ENCODE measurements around the gene PLCB1.

The PLCB1 gene

GRCh38 chr20:8749101-8749500 lies 617.0 kb downstream of the PLCB1 start:
- Histone ChIP-seq H3K4me1 (ENCODE audit: control insufficient read depth, insufficient read depth, low read length) (no peaks in the 10 kb centered on the region), H3K36me3 (ENCODE audit: control insufficient read depth, insufficient read depth, low read length) (no peaks in the 10 kb centered on the region), H3K27me3 (ENCODE audit: control insufficient read depth, insufficient read depth, low read length, poor library complexity, severe bottlenecking) (no peaks in the 10 kb centered on the region), H3K4me3 (ENCODE audit: insufficient read depth, low read depth, low read length) (no peak overlapping the region), H3K9me3 (ENCODE audit: control insufficient read depth, low read length) (no peaks in the 10 kb centered on the region), H3K27ac (ENCODE audit: insufficient read depth, low read depth, low read length, poor library complexity, severe bottlenecking) (no peak overlapping the region)
- WGBS, 2 experiments: 88% methylated on average over 8 of the region's 8 CpGs

GRCh38 chr20:8749986-8750385 lies 617.9 kb downstream of the PLCB1 start:
- Histone ChIP-seq H3K27ac (ENCODE audit: insufficient read depth, low read depth, low read length, poor library complexity, severe bottlenecking) (no peak overlapping the region), H3K27me3 (ENCODE audit: control insufficient read depth, insufficient read depth, low read length, poor library complexity, severe bottlenecking) (no peaks in the 10 kb centered on the region), H3K36me3 (ENCODE audit: control insufficient read depth, insufficient read depth, low read length) (no peaks in the 10 kb centered on the region), H3K9me3 (ENCODE audit: control insufficient read depth, low read length) (no peaks in the 10 kb centered on the region), H3K4me3 (ENCODE audit: insufficient read depth, low read depth, low read length) (no peak overlapping the region), H3K4me1 (ENCODE audit: control insufficient read depth, insufficient read depth, low read length) (no peaks in the 10 kb centered on the region)
- WGBS, 2 experiments: 94% methylated on average over 1 of the region's 1 CpG

- Histone ChIP-seq H3K27ac (ENCODE audit: insufficient read depth, low read depth, low read length, poor library complexity, severe bottlenecking) (no peak overlapping the region), H3K4me1 (ENCODE audit: control insufficient read depth, insufficient read depth, low read length) (no peaks in the 10 kb centered on the region), H3K36me3 (ENCODE audit: control insufficient read depth, insufficient read depth, low read length) (no peaks in the 10 kb centered on the region), H3K27me3 (ENCODE audit: control insufficient read depth, insufficient read depth, low read length, poor library complexity, severe bottlenecking) (no peaks in the 10 kb centered on the region), H3K9me3 (ENCODE audit: control insufficient read depth, low read length) (no peaks in the 10 kb centered on the region), H3K4me3 (ENCODE audit: insufficient read depth, low read depth, low read length) (no peak overlapping the region)
- WGBS, 2 experiments: 64 to 76% methylated on average over 1 of the region's 3 CpGs
Measured at GRCh38 chr20:8755340-8756118, 623.5 kb downstream of the PLCB1 start.

- WGBS, 2 experiments: 88 to 94% methylated on average over 2 of the region's 2 CpGs
- Histone ChIP-seq H3K27ac (ENCODE audit: insufficient read depth, low read depth, low read length, poor library complexity, severe bottlenecking) (no peak overlapping the region), H3K4me3 (ENCODE audit: insufficient read depth, low read depth, low read length) (no peak overlapping the region), H3K27me3 (ENCODE audit: control insufficient read depth, insufficient read depth, low read length, poor library complexity, severe bottlenecking) (no peaks in the 10 kb centered on the region), H3K9me3 (ENCODE audit: control insufficient read depth, low read length) (no peaks in the 10 kb centered on the region), H3K4me1 (ENCODE audit: control insufficient read depth, insufficient read depth, low read length) (no peaks in the 10 kb centered on the region), H3K36me3 (ENCODE audit: control insufficient read depth, insufficient read depth, low read length) (no peaks in the 10 kb centered on the region)
Measured at GRCh38 chr20:8756410-8756809, 624.3 kb downstream of the PLCB1 start.

- H3K36me3 ChIP-seq (ENCODE audit: control insufficient read depth, insufficient read depth, low read length): no peaks in the 10 kb centered on the region
- H3K27me3 ChIP-seq (ENCODE audit: control insufficient read depth, insufficient read depth, low read length, poor library complexity, severe bottlenecking): no peaks in the 10 kb centered on the region
- no peak overlapping the region for H3K27ac ChIP-seq (ENCODE audit: insufficient read depth, low read depth, low read length, poor library complexity, severe bottlenecking)
- H3K4me3 ChIP-seq (ENCODE audit: insufficient read depth, low read depth, low read length): no peak overlapping the region
- no peaks in the 10 kb centered on the region for H3K4me1 ChIP-seq (ENCODE audit: control insufficient read depth, insufficient read depth, low read length)
- H3K9me3 ChIP-seq (ENCODE audit: control insufficient read depth, low read length): no peaks in the 10 kb centered on the region
- WGBS, 2 experiments: 91 to 95% methylated on average over 4 of the region's 4 CpGs
Measured at GRCh38 chr20:8757146-8757545, 625.1 kb downstream of the PLCB1 start.

- 74 to 81% methylated on average over 4 of the region's 4 CpGs for WGBS, 2 experiments
Measured at GRCh38 chr20:8764344-8764962, 632.4 kb downstream of the PLCB1 start.

GRCh38 chr20:8766868-8767390 lies 634.9 kb downstream of the PLCB1 start:
- Histone ChIP-seq H3K4me3 (ENCODE audit: insufficient read depth, low read depth, low read length) (no peak overlapping the region), H3K36me3 (ENCODE audit: control insufficient read depth, insufficient read depth, low read length) (no peaks in the 10 kb centered on the region), H3K9me3 (ENCODE audit: control insufficient read depth, low read length) (no peaks in the 10 kb centered on the region), H3K27ac (ENCODE audit: insufficient read depth, low read depth, low read length, poor library complexity, severe bottlenecking) (no peak overlapping the region), H3K4me1 (ENCODE audit: control insufficient read depth, insufficient read depth, low read length) (no peaks in the 10 kb centered on the region), H3K27me3 (ENCODE audit: control insufficient read depth, insufficient read depth, low read length, poor library complexity, severe bottlenecking) (no peaks in the 10 kb centered on the region)
- WGBS, 2 experiments: 92 to 95% methylated on average over 5 of the region's 5 CpGs

More at GRCh38 chr20:8764344-8764962, 632.4 kb downstream of the PLCB1 start:
- Histone ChIP-seq H3K9me3 (ENCODE audit: control insufficient read depth, low read length) (no peaks in the 10 kb centered on the region), H3K27me3 (ENCODE audit: control insufficient read depth, insufficient read depth, low read length, poor library complexity, severe bottlenecking) (no peaks in the 10 kb centered on the region), H3K4me1 (ENCODE audit: control insufficient read depth, insufficient read depth, low read length) (no peaks in the 10 kb centered on the region), H3K36me3 (ENCODE audit: control insufficient read depth, insufficient read depth, low read length) (no peaks in the 10 kb centered on the region), H3K4me3 (ENCODE audit: insufficient read depth, low read depth, low read length) (no peak overlapping the region), H3K27ac (ENCODE audit: insufficient read depth, low read depth, low read length, poor library complexity, severe bottlenecking) (no peak overlapping the region)

- no peaks in the 10 kb centered on the region for H3K36me3 ChIP-seq (ENCODE audit: control insufficient read depth, insufficient read depth, low read length)
- 94 to 95% methylated on average over 5 of the region's 5 CpGs for WGBS, 2 experiments
- no peak overlapping the region for H3K27ac ChIP-seq (ENCODE audit: insufficient read depth, low read depth, low read length, poor library complexity, severe bottlenecking)
- H3K27me3 ChIP-seq (ENCODE audit: control insufficient read depth, insufficient read depth, low read length, poor library complexity, severe bottlenecking): no peaks in the 10 kb centered on the region
- H3K9me3 ChIP-seq (ENCODE audit: control insufficient read depth, low read length): no peaks in the 10 kb centered on the region
- no peak overlapping the region for H3K4me3 ChIP-seq (ENCODE audit: insufficient read depth, low read depth, low read length)
- H3K4me1 ChIP-seq (ENCODE audit: control insufficient read depth, insufficient read depth, low read length): no peaks in the 10 kb centered on the region
Measured at GRCh38 chr20:8774412-8774811, 642.3 kb downstream of the PLCB1 start.

GRCh38 chr20:8777911-8778310 lies 645.8 kb downstream of the PLCB1 start:
- Histone ChIP-seq H3K27ac (ENCODE audit: insufficient read depth, low read depth, low read length, poor library complexity, severe bottlenecking) (no peak overlapping the region), H3K9me3 (ENCODE audit: control insufficient read depth, low read length) (no peaks in the 10 kb centered on the region), H3K36me3 (ENCODE audit: control insufficient read depth, insufficient read depth, low read length) (no peaks in the 10 kb centered on the region), H3K27me3 (ENCODE audit: control insufficient read depth, insufficient read depth, low read length, poor library complexity, severe bottlenecking) (no peaks in the 10 kb centered on the region), H3K4me3 (ENCODE audit: insufficient read depth, low read depth, low read length) (no peak overlapping the region), H3K4me1 (ENCODE audit: control insufficient read depth, insufficient read depth, low read length) (no peaks in the 10 kb centered on the region)
- 92 to 95% methylated on average over 4 of the region's 4 CpGs for WGBS, 2 experiments

- Histone ChIP-seq H3K27ac (ENCODE audit: insufficient read depth, low read depth, low read length, poor library complexity, severe bottlenecking) (no peak overlapping the region), H3K27me3 (ENCODE audit: control insufficient read depth, insufficient read depth, low read length, poor library complexity, severe bottlenecking) (no peaks in the 10 kb centered on the region), H3K9me3 (ENCODE audit: control insufficient read depth, low read length) (no peaks in the 10 kb centered on the region), H3K36me3 (ENCODE audit: control insufficient read depth, insufficient read depth, low read length) (no peaks in the 10 kb centered on the region), H3K4me1 (ENCODE audit: control insufficient read depth, insufficient read depth, low read length) (no peaks in the 10 kb centered on the region), H3K4me3 (ENCODE audit: insufficient read depth, low read depth, low read length) (no peak overlapping the region)
Measured at GRCh38 chr20:8778387-8778786, 646.3 kb downstream of the PLCB1 start.
